ENCODE results near the gene PCBP4. TPM values are rescaled to one million over a fixed set of nuclear protein-coding genes. Genes with fewer than 3 reads are reported as not detected.

Gene PCBP4
- total RNA-seq (2014; rRNA removed; shearing (Covaris generic)) = 27.0 and 31.0 TPM in 2 replicates

DNA sequence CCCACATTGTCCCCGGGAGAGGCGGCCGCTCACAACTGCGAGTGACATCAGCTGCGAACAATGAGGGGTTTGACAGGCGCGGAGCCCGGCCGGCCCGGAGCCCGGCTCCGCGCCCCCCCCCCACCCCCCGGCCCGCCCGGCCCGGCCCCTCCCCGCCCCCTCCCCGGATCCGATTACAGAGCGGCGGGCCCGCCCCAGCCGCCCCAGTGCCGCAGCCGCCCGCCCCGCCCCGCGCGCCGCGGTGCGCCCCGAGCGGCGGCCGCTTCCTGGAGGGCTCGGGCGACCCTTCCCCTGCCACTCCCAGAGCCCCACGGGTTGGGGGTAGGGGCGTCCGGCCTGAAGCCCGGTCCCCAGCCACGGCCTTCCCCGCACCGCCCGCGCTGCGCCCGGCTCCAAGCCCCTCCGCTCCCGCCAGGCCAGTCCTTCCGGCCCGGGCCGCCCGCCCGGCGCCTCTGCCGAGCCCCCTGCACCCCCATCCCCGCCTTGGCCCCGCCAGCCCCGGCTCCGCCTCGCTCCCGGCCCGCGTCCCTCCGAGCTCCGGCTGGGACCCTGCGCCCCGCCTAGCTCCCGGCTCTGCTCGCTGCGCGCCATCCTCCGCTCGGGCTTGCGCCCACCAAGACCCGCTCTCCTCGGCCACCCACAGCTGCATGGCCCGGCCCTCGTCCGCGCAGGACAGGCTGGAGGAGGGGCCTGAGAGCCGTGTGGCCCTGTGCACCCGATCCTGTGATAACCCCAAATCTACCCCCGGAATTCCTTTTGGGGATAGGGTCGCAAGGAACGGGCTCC, at the start of gene PCBP4:
Gene PCBP4 (minus strand): TSS at position 71 of the 786 bp plus-strand sequence. CDS start 6,214 bp downstream, outside the sequence.
- no peak for DNase-seq (ENCODE audit: low spot score)

DNA sequence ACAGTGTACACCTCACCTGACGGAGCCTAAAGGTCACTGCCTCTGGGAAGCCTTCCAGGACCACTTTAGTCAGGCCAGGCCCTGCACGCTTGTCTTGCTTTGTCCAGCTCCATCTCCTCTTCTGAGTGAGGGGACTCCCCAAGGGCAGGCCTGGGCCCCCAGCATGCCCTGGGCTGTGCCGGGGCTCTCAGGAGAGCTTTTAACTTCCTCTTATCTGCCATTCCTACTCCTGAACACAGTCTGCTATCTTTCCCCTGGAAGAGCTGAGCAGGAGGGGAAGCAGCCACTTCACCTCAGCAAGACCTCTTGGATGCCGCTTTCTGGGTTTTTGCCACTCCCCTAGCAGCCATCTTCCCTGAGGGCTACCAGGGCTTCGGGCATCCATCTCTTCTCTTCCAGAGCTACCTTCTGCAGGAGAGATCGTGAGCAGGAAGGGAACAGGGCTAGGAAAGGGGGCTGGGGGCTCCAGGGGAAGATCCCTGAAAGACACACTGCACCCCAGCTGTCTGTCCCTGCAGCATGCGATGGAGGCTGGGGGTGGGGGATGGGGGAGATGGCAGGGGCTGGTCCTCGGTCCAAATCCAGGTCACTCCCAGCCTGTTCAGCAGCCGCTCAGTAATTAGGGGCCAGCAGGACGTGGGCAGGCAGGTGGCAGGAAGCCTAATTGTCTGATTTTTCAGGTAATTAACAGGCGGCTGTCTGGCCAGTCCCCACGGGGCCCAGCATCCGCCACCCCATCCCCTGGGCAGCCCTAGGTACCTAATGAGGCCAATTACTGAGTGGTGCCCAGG, 48.4 kb upstream of the PCBP4 start:
- DNase-seq (ENCODE audit: low spot score) = no peak

DNA sequence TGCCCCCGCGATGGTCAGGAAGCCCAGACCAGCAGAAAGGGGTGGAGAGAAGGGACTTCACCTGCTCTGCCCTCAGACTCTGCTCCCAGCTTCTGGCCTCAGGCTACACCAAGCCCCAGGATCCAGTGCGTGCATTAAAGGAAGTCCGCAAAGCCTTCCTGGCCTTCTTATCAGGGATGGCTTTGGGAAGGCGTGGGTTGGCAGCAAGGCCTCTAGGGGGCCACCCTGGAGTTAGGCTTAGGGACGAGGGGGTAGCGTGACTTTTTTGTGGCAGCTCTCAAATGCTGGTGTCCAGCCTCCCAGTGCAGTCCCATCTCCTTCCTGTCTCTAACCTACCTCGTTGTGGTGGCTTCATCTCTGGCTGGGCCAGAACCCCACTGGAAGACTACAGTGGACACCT, 47.4 kb upstream of the PCBP4 start:
- no peak for DNase-seq (ENCODE audit: low spot score)

DNA sequence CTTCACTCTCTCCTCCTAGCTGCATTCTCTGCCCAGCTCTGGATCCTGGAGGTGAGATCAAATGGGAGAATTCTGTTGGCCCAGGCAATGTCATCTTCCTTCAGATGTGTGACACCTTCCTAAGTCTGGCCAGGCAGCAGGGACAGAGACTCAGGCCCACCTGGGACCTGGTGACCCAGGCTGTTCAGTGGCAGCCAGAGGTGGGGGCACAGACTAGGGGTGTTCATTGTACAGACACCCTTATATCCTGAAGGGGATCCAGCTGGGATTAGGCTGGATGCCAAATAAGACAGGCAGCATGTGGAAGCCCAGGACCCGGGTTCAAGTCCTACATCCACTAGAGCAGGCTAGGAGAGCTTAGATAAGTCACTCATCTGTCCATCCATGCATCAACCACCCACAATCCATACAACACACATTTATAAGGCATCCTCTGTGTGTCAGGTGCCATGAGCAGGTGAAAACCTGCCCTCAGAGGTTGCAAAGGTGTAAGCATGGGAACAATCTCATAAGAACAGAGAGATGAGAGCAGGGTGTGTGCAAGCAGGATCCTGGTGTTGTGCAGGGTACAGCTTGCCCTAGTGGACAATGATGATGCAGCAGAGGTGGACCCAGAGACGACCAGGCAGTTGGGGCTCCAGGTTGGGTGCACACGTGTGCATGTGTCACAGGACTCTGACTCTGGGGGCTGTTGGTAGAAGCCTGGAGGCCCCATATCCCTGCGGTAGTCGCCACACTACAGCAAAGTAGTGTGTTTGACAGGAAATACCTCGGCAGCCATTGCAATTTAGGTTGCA, 46.7 kb upstream of the PCBP4 start:
- DNase-seq (ENCODE audit: low spot score) = no peak

DNA sequence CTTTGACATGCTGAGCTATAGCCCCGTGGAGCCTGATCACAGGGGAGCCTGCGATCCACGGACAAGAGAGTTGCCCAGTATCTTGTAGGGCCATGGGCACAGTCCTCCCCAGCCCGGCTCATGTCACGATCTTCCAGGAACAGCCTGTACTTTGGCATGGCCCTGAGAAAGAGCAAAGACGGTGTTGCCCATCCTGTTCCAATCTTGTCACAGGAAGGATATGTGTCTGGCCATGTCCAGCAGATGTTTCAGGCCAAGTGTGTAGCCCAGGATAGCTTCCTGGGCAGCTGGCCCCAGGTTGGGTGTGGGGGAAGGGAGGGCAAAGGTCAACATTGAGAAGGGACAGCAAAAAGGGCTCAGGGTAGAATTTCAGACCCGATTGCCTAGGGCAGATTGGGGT, 45.4 kb upstream of the PCBP4 start:
- no peak for DNase-seq (ENCODE audit: low spot score)

DNA sequence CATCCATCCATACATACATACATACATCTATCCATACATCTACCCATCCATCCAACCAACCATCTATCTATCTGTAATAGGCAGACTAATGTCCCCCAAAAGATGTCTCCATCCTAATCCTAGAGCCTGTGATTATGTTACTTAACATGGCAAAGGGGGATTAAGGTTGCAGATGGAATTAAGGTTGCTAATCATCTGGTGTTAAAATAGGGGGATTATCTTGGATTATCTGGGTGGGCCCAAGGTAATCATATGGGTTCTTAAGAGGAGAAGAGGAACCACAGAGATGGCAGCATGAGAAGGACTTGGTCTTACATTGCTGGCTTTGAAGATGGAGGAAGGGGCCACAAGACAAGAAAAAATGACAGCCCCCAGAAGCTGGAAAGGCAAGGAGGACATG, 43.2 kb upstream of the PCBP4 start:
- DNase-seq (ENCODE audit: low spot score) = no peak

DNA sequence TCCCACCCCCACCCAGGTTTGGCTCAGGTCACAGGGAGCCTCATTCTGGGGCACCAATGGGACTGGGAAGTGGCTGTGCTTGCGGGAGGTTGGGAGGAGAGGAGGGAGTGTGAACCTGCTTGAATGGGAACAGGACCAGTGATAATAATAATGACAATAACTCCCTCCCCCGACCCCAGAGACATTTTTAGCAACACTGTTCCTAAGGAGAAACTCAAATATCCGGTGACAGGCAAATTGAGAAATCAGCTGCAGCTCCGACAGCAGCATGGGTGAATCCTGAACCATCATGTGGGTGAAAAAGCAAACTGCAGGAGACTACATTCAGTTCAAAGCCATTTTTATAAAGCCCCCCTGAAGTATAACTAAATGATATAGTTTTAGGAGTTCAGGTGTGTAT, 40.0 kb upstream of the PCBP4 start:
- no peak for DNase-seq (ENCODE audit: low spot score)

DNA sequence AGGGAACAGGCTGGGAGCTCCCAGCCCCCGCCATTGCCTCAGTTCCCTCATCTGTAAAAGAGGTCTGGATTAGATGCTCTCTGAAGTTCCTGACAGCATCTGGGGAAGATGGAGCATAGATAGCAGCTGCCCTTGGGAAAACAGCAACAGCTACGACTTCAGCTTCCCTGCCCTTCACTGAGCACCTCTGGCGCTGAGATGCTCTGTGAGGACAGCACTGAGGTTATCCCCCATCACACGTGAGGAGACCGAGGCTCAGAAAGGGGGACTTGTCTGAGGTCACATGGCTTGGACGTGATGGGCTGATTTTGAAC, 39.5 kb upstream of the PCBP4 start:
- no peak for DNase-seq (ENCODE audit: low spot score)

DNA sequence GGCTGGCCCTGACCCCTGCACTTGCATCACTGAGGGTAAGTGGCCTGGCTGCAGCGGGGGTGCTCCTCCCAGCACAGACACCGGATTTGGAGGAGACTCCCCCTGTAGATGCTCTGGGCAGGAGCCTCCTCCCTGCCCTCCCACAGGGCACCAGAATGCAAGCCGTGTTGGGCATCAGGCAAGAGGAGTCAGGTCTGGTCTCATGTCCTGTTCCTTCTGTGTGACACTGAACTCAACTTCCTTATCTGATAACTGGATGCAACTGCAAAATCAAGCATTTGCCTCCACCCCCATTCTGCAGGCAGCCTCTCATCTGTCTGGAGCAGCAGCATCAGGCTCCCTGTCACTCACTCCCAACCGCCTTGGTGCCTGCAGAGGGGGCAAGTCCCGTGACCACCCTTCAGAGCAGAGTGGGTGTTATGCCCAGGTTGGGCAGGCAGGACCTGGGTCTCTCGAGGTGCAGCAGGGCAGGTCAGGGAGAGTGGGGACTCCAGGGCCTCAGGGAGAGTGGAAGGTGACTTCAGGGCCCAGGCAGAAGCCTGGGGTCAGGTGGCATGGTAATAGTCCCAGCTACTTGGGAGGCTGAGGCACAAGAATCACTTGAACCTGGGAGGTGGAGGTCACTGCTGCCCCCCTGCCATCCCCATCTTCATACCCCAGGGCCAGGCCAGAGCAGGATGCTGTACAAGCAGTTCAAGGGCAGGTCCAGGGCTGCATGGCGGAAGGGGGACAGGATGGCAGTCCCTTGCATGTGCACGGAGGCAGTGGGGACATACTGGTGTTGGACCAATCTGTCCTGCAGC, 39.0 kb upstream of the PCBP4 start:
- DNase-seq (ENCODE audit: low spot score) = no peak

DNA sequence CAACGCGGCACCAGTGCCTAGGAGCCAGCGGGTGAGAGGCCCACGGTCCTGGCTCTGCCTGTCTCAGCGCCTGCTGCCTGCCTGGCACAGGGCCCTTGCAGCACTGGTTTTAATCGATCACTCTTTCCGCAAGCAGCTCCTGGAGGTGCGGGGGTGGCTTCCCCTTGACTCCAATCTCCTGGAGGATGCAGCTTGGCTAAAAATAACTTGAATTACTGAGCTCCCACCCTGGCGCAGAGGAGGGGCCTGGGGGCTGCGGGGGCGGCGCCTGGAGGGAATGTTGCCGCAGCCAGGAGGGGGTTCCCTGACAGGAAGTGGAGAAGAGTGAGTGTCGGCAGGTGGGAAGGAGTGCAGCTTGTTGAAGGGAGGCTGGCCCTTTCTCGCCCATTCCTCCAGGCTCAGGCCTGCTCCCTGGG, 38.3 kb upstream of the PCBP4 start:
- no peak for DNase-seq (ENCODE audit: low spot score)

DNA sequence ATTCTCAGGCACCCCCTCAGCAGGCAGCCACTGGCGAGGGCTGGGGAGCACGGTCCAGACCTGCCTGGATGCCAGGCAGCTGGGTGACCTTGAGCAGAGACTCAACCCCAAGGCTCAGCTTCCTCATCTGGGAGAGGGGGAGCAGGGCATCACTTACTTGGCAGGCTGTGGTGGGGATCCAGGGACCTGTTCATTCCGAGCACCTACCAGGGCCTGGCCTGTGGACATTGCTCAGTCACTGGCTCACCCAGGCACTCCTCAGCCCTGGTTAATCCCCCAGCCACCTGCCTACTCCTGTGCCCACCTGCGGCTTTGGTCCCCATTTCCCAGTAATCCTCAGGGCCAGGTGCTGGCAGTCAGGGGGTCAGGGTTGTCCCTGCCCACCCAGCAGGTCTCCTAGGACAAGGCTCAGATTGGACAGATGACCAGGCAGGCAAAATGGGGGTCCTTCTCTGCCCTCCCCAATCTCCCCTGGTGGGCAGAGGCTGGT, 37.7 kb upstream of the PCBP4 start:
- no peak for DNase-seq (ENCODE audit: low spot score)

DNA sequence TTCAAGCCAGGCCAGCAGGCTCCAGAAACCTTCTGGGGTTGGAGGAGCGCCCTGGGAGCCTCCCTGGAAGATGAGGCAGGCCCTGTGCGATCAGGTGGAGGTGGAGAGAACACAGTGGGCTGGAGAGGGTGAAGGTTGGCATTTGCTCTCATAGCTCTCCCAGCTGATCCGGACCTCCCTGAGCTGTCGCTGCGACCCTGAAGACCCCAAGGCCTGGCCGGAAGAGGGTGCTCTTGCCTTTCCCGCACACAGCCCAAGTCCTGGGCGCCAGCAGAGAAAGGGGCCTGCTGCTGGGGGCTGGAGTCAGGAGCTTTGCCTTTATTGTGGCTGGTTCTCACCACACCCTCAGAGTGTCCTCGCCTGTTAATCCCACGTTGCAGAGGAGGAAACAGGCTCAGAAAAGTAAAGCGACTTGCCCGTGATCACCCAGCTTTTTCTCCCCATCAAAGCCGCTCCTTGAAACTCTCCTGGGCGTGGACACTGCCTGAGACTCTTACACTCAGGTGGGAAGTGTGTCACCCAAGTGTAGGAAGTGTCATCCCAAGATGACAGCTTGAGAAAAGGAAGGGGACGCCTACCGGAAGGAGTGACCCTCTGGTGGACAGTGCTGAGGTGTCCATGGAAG, 37.0 kb upstream of the PCBP4 start:
- DNase-seq (ENCODE audit: low spot score) = no peak

DNA sequence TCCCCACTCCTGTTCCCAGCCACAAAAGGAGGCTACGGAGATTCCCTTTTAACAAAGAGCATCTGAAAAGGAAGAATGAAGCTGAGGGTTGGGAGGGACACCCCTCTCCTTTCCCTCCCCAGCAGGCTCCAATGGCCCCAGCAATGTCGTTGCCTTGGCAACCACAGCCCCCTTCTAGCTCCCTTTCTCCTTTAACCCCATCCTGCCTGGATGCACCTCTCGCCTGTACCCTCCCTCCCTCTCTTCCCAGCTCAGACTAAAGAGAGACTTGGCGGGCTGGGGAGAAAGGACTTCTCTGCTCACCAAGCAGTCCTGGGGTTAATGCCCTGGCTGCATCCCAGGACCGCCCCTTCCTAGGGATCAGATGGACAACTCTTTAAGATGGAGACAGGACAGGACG, 35.5 kb upstream of the PCBP4 start:
- DNase-seq (ENCODE audit: low spot score) = no peak

DNA sequence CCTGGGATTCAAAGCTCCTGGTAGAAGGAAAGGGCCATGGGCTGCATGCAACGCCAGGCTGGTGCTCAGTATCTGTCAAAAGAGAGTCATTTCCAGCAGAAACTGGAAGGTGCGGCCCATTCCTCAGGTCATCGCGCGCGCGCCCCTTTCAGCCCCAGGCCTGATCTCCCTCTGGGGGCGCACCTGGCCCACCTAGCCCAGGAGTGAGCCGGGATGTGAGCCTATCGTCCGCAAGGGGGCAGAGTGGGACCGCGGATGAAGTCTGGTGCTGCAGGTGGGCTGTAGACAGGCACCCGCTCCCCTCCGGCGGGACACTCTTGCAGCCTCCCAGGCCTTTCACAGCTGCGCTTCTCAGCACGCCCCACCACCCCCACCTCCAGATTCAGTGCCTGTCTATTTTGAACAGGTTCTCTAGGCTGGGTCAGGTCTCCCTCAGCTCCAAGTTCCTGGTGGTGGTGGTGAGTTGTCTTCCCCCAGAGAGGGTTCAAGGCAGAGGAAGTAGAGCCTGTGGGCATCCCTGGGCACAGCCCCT, 34.3 kb upstream of the PCBP4 start:
- DNase-seq (ENCODE audit: low spot score) = peak; percentile 43

DNA sequence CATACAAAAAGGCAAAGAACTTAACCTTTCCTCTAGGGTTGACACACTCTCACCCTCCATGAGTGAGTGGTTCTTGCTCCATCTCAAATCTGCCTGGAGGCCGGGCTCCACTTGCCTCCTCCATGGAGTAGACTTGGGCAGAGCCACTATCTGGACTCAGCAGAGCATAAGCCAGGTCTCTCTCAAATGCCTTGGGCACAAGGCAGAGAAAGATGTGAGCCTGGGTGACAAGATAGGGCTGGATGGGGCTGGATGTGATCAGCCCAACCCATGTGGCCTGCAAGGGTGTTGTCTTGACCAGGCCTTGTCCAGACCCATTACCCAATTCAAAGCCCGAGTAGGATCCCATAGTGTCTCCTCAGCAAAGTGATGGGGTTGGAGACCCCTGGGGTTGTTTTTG, 32.6 kb upstream of the PCBP4 start:
- DNase-seq (ENCODE audit: low spot score) = no peak

DNA sequence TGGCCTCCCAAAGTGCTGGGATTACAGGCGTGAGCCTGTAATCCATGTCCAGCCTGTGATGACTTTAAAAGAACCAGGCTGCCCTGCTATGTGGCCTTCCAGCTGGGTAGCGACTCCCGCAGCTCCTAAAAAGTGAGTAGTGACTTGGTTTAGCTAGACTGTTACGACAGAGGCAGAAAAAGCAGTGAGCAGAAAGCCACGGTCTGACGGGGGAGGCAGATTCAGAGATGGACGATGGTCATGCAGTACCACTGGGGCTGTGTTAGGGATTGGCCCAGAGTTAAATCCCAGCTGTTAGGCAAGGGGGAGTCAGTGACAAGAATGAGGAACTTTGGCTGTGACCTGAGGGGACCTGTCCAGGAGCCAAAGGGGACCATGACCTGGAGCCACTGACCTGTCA, 31.5 kb upstream of the PCBP4 start:
- DNase-seq (ENCODE audit: low spot score) = no peak

DNA sequence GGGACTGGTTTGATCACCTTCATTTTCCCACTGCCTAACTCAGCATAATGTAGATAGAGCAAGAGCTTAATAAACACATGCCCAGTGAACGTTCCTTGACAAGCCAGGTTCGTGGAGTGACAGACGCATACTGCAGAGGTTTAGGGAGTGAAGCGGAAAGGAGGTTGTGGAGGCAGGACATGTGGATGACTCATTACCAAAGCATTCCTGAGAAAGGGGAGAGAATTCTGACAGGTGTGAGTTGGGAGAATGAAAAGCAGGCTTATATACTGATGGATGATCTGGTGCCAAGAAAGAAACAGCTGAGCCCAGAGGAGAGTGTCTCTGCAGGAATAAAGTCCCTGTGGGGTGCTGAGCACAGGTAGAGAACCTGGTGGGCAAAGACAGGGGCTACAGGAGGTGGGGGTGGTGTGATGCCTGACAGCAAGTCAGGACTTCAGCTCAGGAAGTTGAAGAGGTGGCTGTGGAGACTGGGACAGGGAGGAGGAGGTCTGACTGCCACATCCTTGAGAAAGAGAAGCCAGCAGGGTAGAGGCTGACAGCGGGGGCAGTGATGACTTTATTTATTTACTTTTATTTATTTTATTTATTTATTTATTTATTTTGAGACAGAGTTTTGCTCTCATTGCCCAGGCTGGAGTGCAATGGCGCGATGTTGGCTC, 30.8 kb upstream of the PCBP4 start:
- DNase-seq (ENCODE audit: low spot score) = no peak

DNA sequence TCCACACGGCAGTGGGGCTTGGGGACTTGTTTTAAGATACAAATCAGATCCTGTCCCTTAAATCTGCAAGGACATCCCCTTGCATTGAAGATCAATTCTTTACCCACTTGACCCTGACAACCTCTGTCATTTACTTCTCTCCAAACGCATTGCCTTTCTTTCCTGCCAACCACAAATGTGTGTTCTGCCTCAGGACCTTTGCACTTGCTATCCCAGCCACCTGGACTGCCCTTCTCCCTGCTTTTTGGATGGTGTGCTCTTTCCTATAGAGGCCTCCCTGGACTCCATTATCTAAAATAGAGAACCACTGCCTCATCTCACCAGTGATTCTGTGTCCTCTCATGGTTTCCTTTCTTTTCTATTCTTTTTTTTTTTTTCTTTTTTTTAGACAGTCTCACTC, 29.9 kb upstream of the PCBP4 start:
- no peak for DNase-seq (ENCODE audit: low spot score)

DNA sequence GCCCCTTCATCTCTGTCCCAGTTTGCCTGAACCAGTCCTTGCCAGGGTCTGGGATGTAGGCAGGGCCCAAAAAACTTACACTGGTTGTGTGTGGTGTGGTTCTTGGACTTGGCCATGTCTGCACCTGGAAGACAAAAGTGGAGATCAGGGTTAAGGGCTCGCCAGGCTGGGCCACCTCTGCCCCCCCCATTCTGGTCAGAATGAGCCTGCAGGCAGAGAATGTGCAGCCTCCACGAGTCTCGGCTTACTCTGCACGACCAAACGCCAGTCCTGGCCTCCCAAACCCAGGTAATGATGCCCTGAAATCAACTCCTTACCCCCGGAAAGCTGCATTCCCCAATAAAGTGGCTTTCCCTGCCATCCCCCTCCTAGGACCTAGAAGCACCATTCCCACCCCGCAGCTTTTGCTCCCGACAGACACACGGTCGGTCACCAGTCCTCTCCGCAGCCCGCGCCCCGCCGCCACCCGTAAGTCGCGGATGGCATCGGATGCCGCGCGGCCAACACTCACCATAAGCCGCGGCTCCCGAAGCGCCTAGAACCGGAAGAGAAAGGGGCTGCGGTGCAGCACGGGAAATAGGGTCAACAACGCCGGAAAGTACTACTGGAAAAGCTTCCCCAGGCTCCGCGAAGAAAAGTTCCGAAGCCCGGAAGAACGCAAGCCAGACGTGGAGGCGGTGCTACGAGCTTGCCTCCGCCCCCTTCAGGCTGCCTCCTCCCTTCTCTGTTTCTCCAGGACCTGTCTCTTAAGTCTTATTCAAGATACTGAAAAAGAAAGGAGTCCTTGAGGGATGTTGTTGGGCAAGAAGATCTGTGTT, 28.3 kb upstream of the PCBP4 start, which contains the start of gene RPL29:
Gene RPL29 (minus strand): TSS at position 550 of the 818 bp plus-strand sequence. CDS start 434 bp downstream, at position 116.
- DNase-seq (ENCODE audit: low spot score) = peak; percentile 82
